ENCODE measurements around the gene RPS29. TPM values are rescaled to one million over a fixed set of nuclear protein-coding genes. Genes with fewer than 3 reads are reported as not detected.

RPS29 gene
- 912 and 1,352 TPM in 2 replicates for total RNA-seq

DNA sequence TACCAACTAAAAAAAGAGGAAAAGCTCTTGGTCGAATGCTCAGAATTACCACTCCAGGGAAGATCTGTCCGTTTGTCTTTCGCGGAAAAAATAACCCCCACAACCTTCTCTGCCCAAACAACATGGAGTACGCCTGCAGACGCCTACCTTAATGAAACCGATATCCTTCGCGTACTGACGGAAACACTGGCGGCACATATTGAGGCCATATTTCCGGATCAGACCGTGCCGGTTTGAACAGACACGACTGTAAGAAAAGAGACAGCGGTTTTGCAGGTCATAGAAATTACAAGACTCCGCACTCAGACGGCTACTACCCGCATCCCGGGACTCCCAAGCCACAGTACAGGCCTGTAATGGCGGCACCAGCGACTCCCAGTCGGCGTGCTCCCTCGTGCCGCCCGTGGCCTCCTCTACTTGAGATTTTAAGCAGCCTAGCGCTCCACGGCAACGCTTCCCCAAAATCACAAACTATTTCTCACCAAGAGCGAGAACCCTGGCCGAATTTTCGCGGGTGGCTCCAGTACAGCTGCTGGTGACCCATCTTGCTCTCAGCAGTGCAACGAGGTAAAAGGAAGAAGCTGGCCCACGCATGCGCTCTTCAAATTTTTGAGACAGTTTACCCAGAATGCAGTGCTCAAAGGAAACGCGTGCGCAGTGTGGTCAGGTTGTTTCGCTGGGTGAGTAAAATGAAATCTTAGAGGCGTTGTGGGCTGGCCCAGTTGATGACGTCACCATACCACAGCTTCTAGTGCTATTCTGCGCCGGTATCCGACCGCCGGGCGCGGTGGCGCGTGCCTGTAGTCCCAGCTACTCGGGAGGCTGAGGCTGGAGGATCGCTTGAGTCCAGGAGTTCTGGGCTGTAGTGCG, at the start of gene RPS29:
TSS of gene RPS29 (minus strand) at position 578 of the 870 bp plus-strand sequence. CDS start at position 544, 34 bp downstream.

DNA sequence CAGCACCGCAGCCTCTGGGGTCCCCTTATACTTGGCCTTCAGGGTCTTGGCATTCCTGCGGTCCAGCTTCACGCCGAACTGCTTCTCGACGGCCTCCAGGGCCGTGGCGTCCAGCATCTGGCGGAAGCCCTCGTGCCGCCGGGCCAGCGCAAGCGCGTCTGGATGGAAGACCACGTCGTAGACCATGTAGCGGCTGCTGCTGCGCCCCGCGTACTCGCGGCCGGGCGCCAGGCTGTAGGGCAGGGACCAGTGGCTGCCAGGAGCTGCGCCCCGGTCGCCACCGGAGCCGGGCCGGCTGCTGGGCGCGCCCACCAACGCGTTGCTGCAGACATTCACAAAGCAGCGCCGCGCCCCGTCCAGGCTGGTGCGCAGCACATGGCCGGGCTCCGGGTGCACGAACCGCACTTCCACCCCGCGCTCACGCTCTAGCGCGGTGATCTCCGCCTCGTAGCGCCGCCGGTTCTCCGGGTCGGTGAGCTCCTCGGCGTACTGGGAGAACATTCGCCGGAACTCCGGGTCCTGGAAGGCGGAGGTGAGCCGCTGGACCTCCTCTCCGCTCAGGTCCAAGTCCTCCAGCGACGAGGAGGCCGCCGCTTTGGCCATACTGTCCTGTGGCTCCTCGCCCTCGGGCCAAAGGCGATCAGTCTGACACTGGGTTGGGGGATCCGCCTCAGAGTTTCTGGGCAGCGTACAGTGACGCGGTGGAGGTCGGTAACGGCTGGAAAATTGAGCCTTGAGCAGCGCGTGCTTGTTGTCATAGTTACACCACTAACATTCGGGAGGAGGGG, 48.6 kb upstream of the RPS29 start, which contains the start of gene DNAAF2:
TSS of gene DNAAF2 (minus strand) at position 698 of the 788 bp plus-strand sequence. CDS start at position 603, 95 bp downstream.

DNA sequence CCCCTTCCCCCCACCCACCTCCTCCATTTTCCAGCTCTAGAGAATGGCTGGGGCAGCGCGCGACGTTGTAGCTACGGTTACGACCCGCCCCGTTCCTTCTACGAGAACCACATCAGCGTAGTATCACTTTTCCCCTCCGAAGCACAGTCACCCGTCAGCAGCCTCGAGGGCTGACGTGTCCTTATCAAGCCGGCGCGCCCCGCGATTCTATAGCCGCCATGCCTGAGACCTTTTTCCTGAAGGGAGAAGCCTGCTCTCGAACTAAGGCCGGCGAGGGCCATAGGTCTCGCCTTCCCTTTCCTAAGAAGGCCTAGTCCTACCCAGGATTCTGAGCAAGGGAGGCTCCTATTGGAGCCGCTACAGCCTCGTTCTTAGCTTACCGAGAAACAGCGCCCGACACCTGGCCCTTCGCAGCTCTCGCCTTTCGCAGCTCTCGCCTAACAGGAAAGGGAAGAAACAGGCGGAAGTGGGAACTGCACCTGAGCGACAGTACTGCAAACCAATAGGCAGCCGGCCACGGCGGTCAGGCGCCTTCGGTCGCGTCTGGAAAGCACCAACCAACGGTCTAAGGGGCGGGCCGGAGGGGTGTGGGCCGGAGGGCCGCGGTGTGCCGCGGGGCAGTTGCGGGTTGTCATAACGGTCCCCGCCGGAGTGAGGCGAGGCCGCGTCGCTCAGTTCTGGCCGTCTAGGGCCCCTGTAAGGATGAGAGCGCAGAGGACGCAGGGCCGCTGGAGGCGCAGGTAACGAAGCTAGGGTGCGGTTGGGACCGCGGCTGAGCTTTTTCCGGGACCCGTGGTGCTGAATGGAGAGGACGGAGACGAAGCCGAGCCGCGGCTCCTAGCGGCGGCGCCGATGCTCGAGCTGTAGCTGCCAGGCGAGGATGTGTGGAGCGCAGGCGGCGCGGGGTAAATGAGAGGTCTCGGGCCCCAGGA, 34.3 kb upstream of the RPS29 start, which contains the start of the genes MGAT2 and RPL36AL:
TSS of gene MGAT2 (plus strand) at position 618 of the 932 bp plus-strand sequence. CDS start 470 bp downstream, outside the sequence.
TSS of gene RPL36AL (minus strand) at position 445 of the 932 bp plus-strand sequence. CDS start 1,522 bp downstream, outside the sequence.

DNA sequence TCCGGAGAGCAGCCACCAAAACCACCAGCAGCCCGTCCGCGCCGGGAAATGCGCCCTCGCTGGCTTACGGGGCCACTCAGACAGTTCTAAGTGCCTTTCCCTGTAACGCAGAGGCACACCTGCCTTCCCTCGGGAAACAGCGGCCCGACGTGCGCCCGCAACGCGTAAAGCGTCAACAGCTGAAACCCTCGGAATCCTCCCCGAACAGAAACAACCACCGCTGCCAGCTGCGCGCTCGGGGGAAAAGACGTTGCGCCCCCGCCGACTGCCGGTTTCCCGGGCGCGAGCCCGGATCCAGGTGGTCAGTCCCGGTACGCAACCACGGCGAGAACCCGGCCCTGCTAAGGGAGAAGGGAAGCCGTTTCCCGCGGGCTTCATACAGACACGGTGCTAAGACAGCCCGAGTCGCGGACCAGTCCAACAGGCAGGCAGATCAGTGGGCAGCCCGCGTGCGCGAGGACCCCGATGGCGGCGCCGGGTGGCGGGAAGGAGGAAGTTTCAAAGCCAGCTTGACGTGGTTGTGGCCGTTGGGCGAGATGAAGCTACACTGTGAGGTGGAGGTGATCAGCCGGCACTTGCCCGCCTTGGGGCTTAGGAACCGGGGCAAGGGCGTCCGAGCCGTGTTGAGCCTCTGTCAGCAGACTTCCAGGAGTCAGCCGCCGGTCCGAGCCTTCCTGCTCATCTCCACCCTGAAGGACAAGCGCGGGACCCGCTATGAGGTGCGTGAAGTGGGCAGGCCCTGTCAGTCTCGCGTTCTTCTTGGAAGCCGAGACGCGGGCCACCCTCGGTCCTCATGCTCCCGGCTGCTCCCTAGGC, 12.5 kb upstream of the RPS29 start, which contains the start of gene LRR1:
TSS of gene LRR1 (plus strand) at position 456 of the 816 bp plus-strand sequence. CDS start at position 537, 81 bp downstream.

Other genes starting within 250 kb of the RPS29 start
- gene LRR1, start 12.6 kb upstream of the RPS29 start, total RNA-seq = 15.9 and 21.1 TPM in 2 replicates
- 425 and 430 TPM in 2 replicates for gene RPL36AL, start 34.2 kb upstream of the RPS29 start, total RNA-seq
- gene MGAT2, start 34.4 kb upstream of the RPS29 start, total RNA-seq = 80.4 and 90.8 TPM in 2 replicates
- gene DNAAF2, start 48.9 kb upstream of the RPS29 start, total RNA-seq = 7.1 and 8.3 TPM in 2 replicates
- gene POLE2, start 101.8 kb upstream of the RPS29 start, total RNA-seq = 7.7 and 10.3 TPM in 2 replicates
- gene KLHDC1, start 106.7 kb upstream of the RPS29 start, total RNA-seq = 2.2 and 3.8 TPM in 2 replicates
- gene KLHDC2, start 181.8 kb upstream of the RPS29 start, total RNA-seq = 109 and 131 TPM in 2 replicates